ENCODE measurements around the gene ZNF628. TPM values are rescaled to one million over a fixed set of nuclear protein-coding genes. Genes with fewer than 3 reads are reported as not detected.

The ZNF628 gene
- total RNA-seq, 1 experiment from 2014 or later: 1.1 TPM

GRCh38 chr19:55460670-55461258 lies 15.7 kb upstream of the ZNF628 start:
- Histone ChIP-seq H3K9me3 (ENCODE audit: low read length) (no peaks in the 10 kb centered on the region), H3K4me1 (ENCODE audit: low read length) (peaks cover 18% of the 10 kb centered on the region), H3K79me2 (ENCODE audit: low read length) (peaks cover 26% of the 10 kb centered on the region), H4K20me1 (ENCODE audit: insufficient read depth, low read depth, low read length) (no peaks in the 10 kb centered on the region), H3K36me3 (ENCODE audit: insufficient read depth, low read length) (no peaks in the 10 kb centered on the region), H2AFZ (ENCODE audit: low read length) (no peak overlapping the region), H3K4me2 (ENCODE audit: low read depth, low read length, poor library complexity, severe bottlenecking) (peak overlapping the region; percentile 98), H3K27me3 (ENCODE audit: low read length) (no peaks in the 10 kb centered on the region), H3K9me2 (replicated peaks; ENCODE audit: insufficient read depth, low read length) (no peaks in the 10 kb centered on the region), H3K27ac (ENCODE audit: low read length) (peak overlapping the region; percentile 88), H3K4me3 (ENCODE audit: low read length) (peak overlapping the region; percentile 93), H3K9ac (ENCODE audit: low read length) (peak overlapping the region; percentile 97)
- peak; percentile 89 for DNase-seq

DNA sequence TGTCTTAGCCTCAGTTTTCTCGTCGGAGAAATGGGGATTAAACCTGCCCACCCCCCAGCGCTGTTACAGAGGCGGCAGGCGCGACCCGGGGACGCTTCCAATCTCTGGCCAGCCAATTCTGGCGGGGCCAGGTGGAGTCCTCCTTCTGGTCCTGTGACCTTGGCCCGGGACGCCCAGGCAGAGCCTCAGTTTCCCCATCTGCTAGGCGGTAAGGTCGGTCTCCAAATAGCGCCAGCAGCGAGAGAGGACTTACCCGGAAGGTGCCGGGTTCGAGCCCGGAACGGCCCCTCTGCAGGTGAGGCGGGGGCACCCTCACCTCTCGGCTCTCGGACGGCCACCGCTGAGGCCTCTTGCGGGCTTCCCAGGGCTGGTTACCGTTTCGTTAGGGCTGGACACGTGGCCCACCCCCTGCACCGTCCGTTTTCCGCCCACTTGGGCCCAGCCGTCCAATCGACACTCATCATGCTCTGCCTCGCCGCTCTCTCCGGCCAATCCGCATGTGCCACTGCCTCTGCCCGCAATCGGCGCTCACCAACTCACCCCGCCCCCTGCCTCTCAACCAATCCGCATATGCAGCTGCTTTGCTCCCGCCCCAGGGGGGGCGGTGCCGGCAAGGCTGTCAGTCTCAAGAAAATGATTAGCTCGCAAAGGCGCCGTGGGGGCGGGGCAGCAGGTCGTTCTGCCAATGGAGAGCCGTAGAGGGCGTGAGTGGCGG lies 15.0 kb upstream of the ZNF628 start, which contains the start of gene ISOC2:
ISOC2 (minus strand) TSS at position 384 of the 715 bp plus-strand sequence. CDS start 5,156 bp downstream, outside the sequence.
- peak within 1 kb of the TSS; percentile 93 for H3K4me3 ChIP-seq (ENCODE audit: low read length)
- H3K27me3 ChIP-seq (ENCODE audit: low read length): no peaks in the 10 kb centered on the region
- peaks cover 26% of the 10 kb centered on the region for H3K79me2 ChIP-seq (ENCODE audit: low read length)
- H3K36me3 ChIP-seq (ENCODE audit: insufficient read depth, low read length): no peaks in the 10 kb centered on the region
- H2AFZ ChIP-seq (ENCODE audit: low read length): peak within 1 kb of the TSS; percentile 55; the same call in 1 of the 2 replicates
- H3K27ac ChIP-seq (ENCODE audit: low read length): peak within 1 kb of the TSS; percentile 88
- H3K9me2 ChIP-seq (replicated peaks; ENCODE audit: insufficient read depth, low read length): no peaks in the 10 kb centered on the region
- H3K4me2 ChIP-seq (ENCODE audit: low read depth, low read length, poor library complexity, severe bottlenecking): peak within 1 kb of the TSS; percentile 98
- peaks cover 18% of the 10 kb centered on the region for H3K4me1 ChIP-seq (ENCODE audit: low read length)
- DNase-seq: peak; percentile 100
- H3K9ac ChIP-seq (ENCODE audit: low read length): peak within 1 kb of the TSS; percentile 97
- no peaks in the 10 kb centered on the region for H4K20me1 ChIP-seq (ENCODE audit: insufficient read depth, low read depth, low read length)
- H3K9me3 ChIP-seq (ENCODE audit: low read length): no peaks in the 10 kb centered on the region

DNA sequence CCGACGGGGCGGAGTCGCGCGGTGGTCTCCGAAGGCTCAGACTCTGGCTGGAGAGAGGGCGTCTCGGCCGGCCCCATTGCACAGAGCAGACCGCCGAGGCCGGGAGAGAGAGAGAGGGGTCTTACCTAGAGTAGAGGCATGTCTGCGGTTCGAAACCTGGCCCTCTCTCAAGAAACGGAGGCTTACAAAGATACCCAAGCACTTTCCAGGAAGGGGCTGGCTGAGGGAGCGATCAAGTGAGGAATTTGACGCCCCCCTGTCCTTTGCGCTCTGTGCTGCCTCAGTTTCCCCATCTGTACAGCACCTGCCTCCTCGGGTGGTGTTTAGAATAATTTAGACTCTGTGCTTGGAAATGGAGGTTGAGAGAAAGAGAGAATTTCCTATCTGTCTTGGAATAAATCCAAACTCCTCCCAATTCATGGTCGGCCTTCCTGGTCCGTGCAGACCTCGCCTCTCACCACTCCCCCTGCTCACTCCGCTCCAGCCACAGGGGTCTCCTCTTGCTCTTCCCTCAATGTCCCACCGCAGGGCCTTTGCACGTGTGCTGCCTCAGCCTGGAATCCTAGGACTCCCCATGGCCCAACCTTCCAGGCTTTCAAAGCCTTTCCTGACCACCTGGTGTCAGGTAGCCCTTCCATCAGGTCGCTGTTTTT lies 14.3 kb upstream of the ZNF628 start:
- Histone ChIP-seq H3K9me2 (replicated peaks; ENCODE audit: insufficient read depth, low read length) (no peaks in the 10 kb centered on the region), H4K20me1 (ENCODE audit: insufficient read depth, low read depth, low read length) (no peaks in the 10 kb centered on the region), H2AFZ (ENCODE audit: low read length) (peak overlapping the region; percentile 46; the same call in 1 of the 2 replicates), H3K4me1 (ENCODE audit: low read length) (peaks cover 18% of the 10 kb centered on the region), H3K36me3 (ENCODE audit: insufficient read depth, low read length) (no peaks in the 10 kb centered on the region), H3K9me3 (ENCODE audit: low read length) (no peaks in the 10 kb centered on the region), H3K27ac (ENCODE audit: low read length) (no peak overlapping the region), H3K4me2 (ENCODE audit: low read depth, low read length, poor library complexity, severe bottlenecking) (peak overlapping the region; percentile 76), H3K9ac (ENCODE audit: low read length) (peak overlapping the region; percentile 65), H3K27me3 (ENCODE audit: low read length) (no peaks in the 10 kb centered on the region), H3K4me3 (ENCODE audit: low read length) (peak overlapping the region; percentile 60), H3K79me2 (ENCODE audit: low read length) (peaks cover 26% of the 10 kb centered on the region)
- no peak for DNase-seq

- Histone ChIP-seq H3K36me3 (ENCODE audit: insufficient read depth, low read length) (no peaks in the 10 kb centered on the region), H3K4me1 (ENCODE audit: low read length) (peaks cover 18% of the 10 kb centered on the region), H4K20me1 (ENCODE audit: insufficient read depth, low read depth, low read length) (no peaks in the 10 kb centered on the region), H3K9ac (ENCODE audit: low read length) (no peak overlapping the region), H3K79me2 (ENCODE audit: low read length) (peaks cover 26% of the 10 kb centered on the region), H3K27me3 (ENCODE audit: low read length) (no peaks in the 10 kb centered on the region), H3K4me2 (ENCODE audit: low read depth, low read length, poor library complexity, severe bottlenecking) (no peak overlapping the region), H3K9me3 (ENCODE audit: low read length) (no peaks in the 10 kb centered on the region), H2AFZ (ENCODE audit: low read length) (no peak overlapping the region), H3K4me3 (ENCODE audit: low read length) (no peak overlapping the region), H3K9me2 (replicated peaks; ENCODE audit: insufficient read depth, low read length) (no peaks in the 10 kb centered on the region), H3K27ac (ENCODE audit: low read length) (no peak overlapping the region)
- DNase-seq: no peak
Observed at GRCh38 chr19:55462722-55463121, 13.7 kb upstream of the ZNF628 start.

DNA sequence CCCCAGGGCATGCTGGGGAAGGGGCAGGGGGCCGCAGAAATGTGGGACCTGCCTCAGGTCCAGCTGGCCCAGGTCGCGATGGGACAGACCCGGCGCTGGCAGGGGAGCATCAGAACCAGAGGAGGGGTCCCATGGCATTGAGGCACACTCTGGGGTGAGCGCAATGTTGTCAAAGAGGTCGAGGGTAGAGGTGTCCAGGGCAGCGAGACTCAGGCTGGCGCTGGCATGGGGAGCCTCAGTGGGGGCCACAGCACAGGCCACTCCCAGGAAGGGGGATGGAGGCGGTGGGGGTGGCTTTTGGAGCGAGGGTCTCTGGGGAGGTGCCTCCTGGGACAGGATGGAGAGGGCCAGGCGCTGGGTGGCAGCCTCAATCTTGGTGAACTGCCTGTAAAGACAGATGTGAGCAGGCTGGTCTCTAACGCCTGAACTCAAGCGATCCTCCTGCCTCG lies 12.8 kb upstream of the ZNF628 start:
- no peaks in the 10 kb centered on the region for H3K36me3 ChIP-seq (ENCODE audit: insufficient read depth, low read length)
- peaks cover 23% of the 10 kb centered on the region for H3K79me2 ChIP-seq (ENCODE audit: low read length)
- H4K20me1 ChIP-seq (ENCODE audit: insufficient read depth, low read depth, low read length): no peaks in the 10 kb centered on the region
- H3K9ac ChIP-seq (ENCODE audit: low read length): no peak overlapping the region
- H3K27me3 ChIP-seq (ENCODE audit: low read length): no peaks in the 10 kb centered on the region
- no peak for DNase-seq
- no peak overlapping the region for H2AFZ ChIP-seq (ENCODE audit: low read length)
- H3K9me2 ChIP-seq (replicated peaks; ENCODE audit: insufficient read depth, low read length): no peaks in the 10 kb centered on the region
- H3K4me1 ChIP-seq (ENCODE audit: low read length): peaks cover 21% of the 10 kb centered on the region
- H3K9me3 ChIP-seq (ENCODE audit: low read length): no peaks in the 10 kb centered on the region
- H3K4me2 ChIP-seq (ENCODE audit: low read depth, low read length, poor library complexity, severe bottlenecking): no peak overlapping the region
- no peak overlapping the region for H3K27ac ChIP-seq (ENCODE audit: low read length)
- H3K4me3 ChIP-seq (ENCODE audit: low read length): no peak overlapping the region

GRCh38 chr19:55464039-55464661 lies 12.3 kb upstream of the ZNF628 start:
- Histone ChIP-seq H3K4me2 (ENCODE audit: low read depth, low read length, poor library complexity, severe bottlenecking) (no peak overlapping the region), H3K9ac (ENCODE audit: low read length) (no peak overlapping the region), H3K36me3 (ENCODE audit: insufficient read depth, low read length) (no peaks in the 10 kb centered on the region), H3K9me3 (ENCODE audit: low read length) (no peaks in the 10 kb centered on the region), H2AFZ (ENCODE audit: low read length) (no peak overlapping the region), H3K9me2 (replicated peaks; ENCODE audit: insufficient read depth, low read length) (no peaks in the 10 kb centered on the region), H3K79me2 (ENCODE audit: low read length) (peaks cover 20% of the 10 kb centered on the region), H3K4me1 (ENCODE audit: low read length) (peaks cover 21% of the 10 kb centered on the region), H3K27me3 (ENCODE audit: low read length) (no peaks in the 10 kb centered on the region), H3K4me3 (ENCODE audit: low read length) (no peak overlapping the region), H4K20me1 (ENCODE audit: insufficient read depth, low read depth, low read length) (no peaks in the 10 kb centered on the region), H3K27ac (ENCODE audit: low read length) (no peak overlapping the region)
- DNase-seq: no peak

GRCh38 chr19:55464662-55465054 lies 11.8 kb upstream of the ZNF628 start, which contains the start of gene C19orf85:
Gene C19orf85 (minus strand): TSS chr19:55464751. CDS start chr19:55464554, 197 bp downstream.
- no peaks in the 10 kb centered on the region for H3K36me3 ChIP-seq (ENCODE audit: insufficient read depth, low read length)
- no peak within 1 kb of the TSS for H3K4me2 ChIP-seq (ENCODE audit: low read depth, low read length, poor library complexity, severe bottlenecking)
- H3K9ac ChIP-seq (ENCODE audit: low read length): no peak within 1 kb of the TSS

More at GRCh38 chr19:55464662-55465054, 11.8 kb upstream of the ZNF628 start, which contains the start of gene C19orf85:
- H3K79me2 ChIP-seq (ENCODE audit: low read length): peaks cover 15% of the 10 kb centered on the region
- H3K4me1 ChIP-seq (ENCODE audit: low read length): peaks cover 21% of the 10 kb centered on the region
- DNase-seq: no peak
- H3K27ac ChIP-seq (ENCODE audit: low read length): no peak within 1 kb of the TSS
- no peaks in the 10 kb centered on the region for H3K9me3 ChIP-seq (ENCODE audit: low read length)
- H3K4me3 ChIP-seq (ENCODE audit: low read length): no peak within 1 kb of the TSS
- H2AFZ ChIP-seq (ENCODE audit: low read length): no peak within 1 kb of the TSS
- no peaks in the 10 kb centered on the region for H4K20me1 ChIP-seq (ENCODE audit: insufficient read depth, low read depth, low read length)
- H3K27me3 ChIP-seq (ENCODE audit: low read length): no peaks in the 10 kb centered on the region
- H3K9me2 ChIP-seq (replicated peaks; ENCODE audit: insufficient read depth, low read length): no peaks in the 10 kb centered on the region
